GM12892 (cell line): ENCODE measurements around the gene HBZ.
A peak's percentile ranks its signal among the peaks of the same experiment; 100 is the strongest.
"Not testable (repeated sequence)": the region's sequence is repeated elsewhere in the genome, so short reads cannot be mapped to it uniquely, and the experiment has no call there.

Experiments
- DNase-seq: peaks from one replicate; pipeline ENCODE4 v3.0.0; 2011; ENCODE audit not compliant: insufficient read length
- FAIRE-seq: peaks from 2 replicates; lab custom pipeline; 2011; peaks lifted over from hg19 to GRCh38; lab: Jason Lieb, UNC
- POLR2A ChIP-seq: IDR thresholded peaks from 2 replicates; pipeline ENCODE4 v1.6.1; 2011; ENCODE audit warnings: low read depth, low read length, control low read depth
- POLR2AphosphoS5 ChIP-seq: IDR thresholded peaks from 2 replicates; pipeline ENCODE4 v1.6.1; 2011; ENCODE audit warnings: low read depth, low read length, control low read depth
- TAF1 ChIP-seq: IDR thresholded peaks from 2 replicates; pipeline ENCODE4 v1.6.1; 2011; ENCODE audit warnings: low read depth, mild to moderate bottlenecking, control low read depth, low read length, borderline replicate concordance

The HBZ gene

GRCh38 chr16:159136-159849 is 6.8 kb downstream of the HBZ start:
- TF ChIP-seq POLR2AphosphoS5 (no peak), POLR2A (no peak), TAF1 (no peak)
- FAIRE-seq (no peak), DNase-seq (no peak)

- not testable (repeated sequence) for DNase-seq, FAIRE-seq
Measured at GRCh38 chr16:160242-160641, 7.8 kb downstream of the HBZ start.

- no peak for DNase-seq
- no peak for FAIRE-seq
- TF ChIP-seq POLR2A = no peak
- no peak for TF ChIP-seq POLR2AphosphoS5
- no peak for TF ChIP-seq TAF1
Measured at GRCh38 chr16:160691-161190, 8.3 kb downstream of the HBZ start.

GRCh38 chr16:162271-162991 is 10.0 kb downstream of the HBZ start:
- FAIRE-seq = no peak
- TF ChIP-seq TAF1 (no peak), POLR2A (no peak), POLR2AphosphoS5 (no peak)
- no peak for DNase-seq

GRCh38 chr16:163139-163538 is 10.7 kb downstream of the HBZ start:
- not testable (repeated sequence) for FAIRE-seq, DNase-seq

- not testable (repeated sequence) for DNase-seq
- peak; percentile 78 for FAIRE-seq
Measured at GRCh38 chr16:163696-164095, 11.3 kb downstream of the HBZ start.

GRCh38 chr16:164134-164823 is 11.8 kb downstream of the HBZ start:
- DNase-seq, FAIRE-seq: not testable (repeated sequence)

- no peak for DNase-seq
- no peak for FAIRE-seq
- TF ChIP-seq TAF1 = no peak
- no peak for TF ChIP-seq POLR2A
- TF ChIP-seq POLR2AphosphoS5 = no peak
Measured at GRCh38 chr16:164827-165538, 12.5 kb downstream of the HBZ start.

GRCh38 chr16:165539-166374 is 13.3 kb downstream of the HBZ start, which contains the start of gene HBM:
TSS of gene HBM (plus strand) at chr16:165978. CDS start at chr16:165998, 20 bp downstream.
- FAIRE-seq (no peak), DNase-seq (no peak)
- TF ChIP-seq POLR2AphosphoS5 (no peak), POLR2A (no peak), TAF1 (no peak)

- FAIRE-seq (no peak), DNase-seq (no peak)
- TF ChIP-seq TAF1 = no peak
- TF ChIP-seq POLR2AphosphoS5 = no peak
- no peak for TF ChIP-seq POLR2A
Measured at GRCh38 chr16:166375-167121, 14.1 kb downstream of the HBZ start.
